Measurements from ENCODE around the gene DOLK. TPM values are rescaled to one million over a fixed set of nuclear protein-coding genes. Genes with fewer than 3 reads are reported as not detected.
A peak's percentile ranks its signal among the peaks of the same experiment; 100 is the strongest.
"Not testable (repeated sequence)": the region's sequence is repeated elsewhere in the genome, so short reads cannot be mapped to it uniquely, and the experiment has no call there.

DOLK gene
- total RNA-seq, 6 donors from 2014 or later = 5.7 to 24.5 (median 12.3) TPM

- Histone ChIP-seq H3K27me3 (no peaks in the 10 kb centered on the region), H3K4me3 (peak overlapping the region; percentile 65 to 89 (median 86)), H3K27ac (peak overlapping the region; percentile 89 to 96 (median 92)), H3K4me1 (peaks cover 21 to 42% (median 33%) of the 10 kb centered on the region in 4 donors), H3K9me3 (no peaks in the 10 kb centered on the region), H3K36me3 (peaks cover 0 to 20% (median 7%) of the 10 kb centered on the region in 4 donors)
- ATAC-seq (ENCODE audit: low FRiP score in 2 of 2) (peak; percentile 44 to 48), DNase-seq (peak in 1 of 2 donors; percentile 28)
- WGBS, 2 donors = 27 to 40% methylated on average over 11 to 30 of the region's 30 CpGs
- TF ChIP-seq POLR2AphosphoS5 (IDR thresholded peaks at IDR 0.05) (no peak), EP300 (IDR thresholded peaks at IDR 0.05) (no peak), POLR2A (IDR thresholded peaks at IDR 0.05) (no peak)
Observed at GRCh38 chr9:128946571-128947276, 679 bp downstream of the DOLK start.

GRCh38 chr9:128945798-128946501 lies 1.5 kb downstream of the DOLK start:
- TF ChIP-seq POLR2A (IDR thresholded peaks at IDR 0.05) = no peak
- no peak for TF ChIP-seq POLR2AphosphoS5 (IDR thresholded peaks at IDR 0.05)
- no peak for TF ChIP-seq EP300 (IDR thresholded peaks at IDR 0.05)
- no peak for TF ChIP-seq CTCF (IDR thresholded peaks at IDR 0.05)
- DNase-seq (no peak), ATAC-seq (ENCODE audit: low FRiP score in 2 of 2) (no peak)
- Histone ChIP-seq H3K9me3 (no peaks in the 10 kb centered on the region), H3K27ac (peak overlapping the region in 1 of 4 donors; percentile 96), H3K4me1 (peaks cover 27 to 50% (median 38%) of the 10 kb centered on the region in 4 donors), H3K36me3 (peaks cover 0 to 19% (median 7%) of the 10 kb centered on the region in 4 donors), H3K27me3 (no peaks in the 10 kb centered on the region), H3K4me3 (peak overlapping the region in 2 of 4 donors; percentile 65 to 89)
- WGBS, 2 donors = 94 to 96% methylated on average over 16 to 19 of the region's 19 CpGs

GRCh38 chr9:128944966-128945365 lies 2.4 kb downstream of the DOLK start:
- H3K27ac ChIP-seq = peak overlapping the region in 1 of 4 donors; percentile 79
- peaks cover 0 to 10% (median 2%) of the 10 kb centered on the region in 4 donors for H3K36me3 ChIP-seq
- H3K4me1 ChIP-seq = peaks cover 32 to 54% (median 41%) of the 10 kb centered on the region in 4 donors
- ATAC-seq (ENCODE audit: low FRiP score in 2 of 2); H3K27me3 ChIP-seq; H3K4me3 ChIP-seq; H3K9me3 ChIP-seq; DNase-seq: not testable (repeated sequence)
- WGBS, 2 donors = 89 to 90% methylated on average over 7 of the region's 7 CpGs

GRCh38 chr9:128943832-128944620 lies 3.4 kb downstream of the DOLK start:
- H3K27ac ChIP-seq = peak overlapping the region; percentile 43 to 79 (median 64)
- peaks cover 0 to 7% (median 1%) of the 10 kb centered on the region in 4 donors for H3K36me3 ChIP-seq
- no peaks in the 10 kb centered on the region for H3K27me3 ChIP-seq
- DNase-seq (no peak), ATAC-seq (ENCODE audit: low FRiP score in 2 of 2) (no peak)
- 81 to 86% methylated on average over 6 to 7 of the region's 7 CpGs for WGBS, 2 donors
- peaks cover 33 to 53% (median 41%) of the 10 kb centered on the region in 4 donors for H3K4me1 ChIP-seq
- TF ChIP-seq POLR2AphosphoS5 (IDR thresholded peaks at IDR 0.05) = peak in 1 of 2 donors; percentile 44
- TF ChIP-seq EP300 (IDR thresholded peaks at IDR 0.05) = no peak
- no peak for TF ChIP-seq POLR2A (IDR thresholded peaks at IDR 0.05)
- TF ChIP-seq CTCF (IDR thresholded peaks at IDR 0.05) = no peak
- no peak overlapping the region for H3K4me3 ChIP-seq
- H3K9me3 ChIP-seq = no peaks in the 10 kb centered on the region

- peaks cover 20 to 40% (median 27%) of the 10 kb centered on the region in 4 donors for H3K4me1 ChIP-seq
- H3K4me3 ChIP-seq = peak overlapping the region in 1 of 4 donors; percentile 14
- H3K27ac ChIP-seq = peak overlapping the region; percentile 49 to 79 (median 58)
- ATAC-seq (ENCODE audit: low FRiP score in 2 of 2) (peak in 1 of 2 donors; percentile 12), DNase-seq (no peak)
- H3K9me3 ChIP-seq = no peaks in the 10 kb centered on the region
- H3K36me3 ChIP-seq = peaks cover 2 to 10% (median 6%) of the 10 kb centered on the region in 4 donors
- H3K27me3 ChIP-seq = no peaks in the 10 kb centered on the region
- 72 to 74% methylated on average over 7 to 12 of the region's 12 CpGs for WGBS, 2 donors
- TF ChIP-seq CTCF (IDR thresholded peaks at IDR 0.05) (no peak), POLR2A (IDR thresholded peaks at IDR 0.05) (no peak), EP300 (IDR thresholded peaks at IDR 0.05) (no peak), POLR2AphosphoS5 (IDR thresholded peaks at IDR 0.05) (no peak)
Observed at GRCh38 chr9:128940946-128941755, 6.3 kb downstream of the DOLK start.
